ENCODE data around the gene LAMA4.

The LAMA4 gene

GRCh38 chr6:112160745-112161144 is 93.6 kb downstream of the LAMA4 start:
- Histone ChIP-seq H3K9me3 (ENCODE audit: control insufficient read depth, insufficient read depth, low read depth, low read length) (no peaks in the 10 kb centered on the region), H3K9ac (ENCODE audit: low read length) (no peak overlapping the region), H3K27me3 (ENCODE audit: control insufficient read depth, insufficient read depth, low read length) (no peaks in the 10 kb centered on the region), H3K27ac (ENCODE audit: low read depth, low read length) (no peak overlapping the region), H3K4me1 (ENCODE audit: control insufficient read depth, insufficient read depth, low read length) (peaks cover 5% of the 10 kb centered on the region; the same call in 1 of the 2 replicates), H3K4me3 (ENCODE audit: low read depth, low read length) (no peak overlapping the region), H3K36me3 (ENCODE audit: control insufficient read depth, insufficient read depth, low read length) (no peaks in the 10 kb centered on the region)

GRCh38 chr6:112156668-112157067 is 97.7 kb downstream of the LAMA4 start:
- H3K9ac ChIP-seq (ENCODE audit: low read length): no peak overlapping the region
- no peak overlapping the region for H3K4me3 ChIP-seq (ENCODE audit: low read depth, low read length)
- H3K9me3 ChIP-seq (ENCODE audit: control insufficient read depth, insufficient read depth, low read depth, low read length): no peaks in the 10 kb centered on the region
- H3K36me3 ChIP-seq (ENCODE audit: control insufficient read depth, insufficient read depth, low read length): no peaks in the 10 kb centered on the region
- no peak overlapping the region for H3K27ac ChIP-seq (ENCODE audit: low read depth, low read length)
- H3K4me1 ChIP-seq (ENCODE audit: control insufficient read depth, insufficient read depth, low read length): peaks cover 8% of the 10 kb centered on the region; the same call in 1 of the 2 replicates
- no peaks in the 10 kb centered on the region for H3K27me3 ChIP-seq (ENCODE audit: control insufficient read depth, insufficient read depth, low read length)

DNA sequence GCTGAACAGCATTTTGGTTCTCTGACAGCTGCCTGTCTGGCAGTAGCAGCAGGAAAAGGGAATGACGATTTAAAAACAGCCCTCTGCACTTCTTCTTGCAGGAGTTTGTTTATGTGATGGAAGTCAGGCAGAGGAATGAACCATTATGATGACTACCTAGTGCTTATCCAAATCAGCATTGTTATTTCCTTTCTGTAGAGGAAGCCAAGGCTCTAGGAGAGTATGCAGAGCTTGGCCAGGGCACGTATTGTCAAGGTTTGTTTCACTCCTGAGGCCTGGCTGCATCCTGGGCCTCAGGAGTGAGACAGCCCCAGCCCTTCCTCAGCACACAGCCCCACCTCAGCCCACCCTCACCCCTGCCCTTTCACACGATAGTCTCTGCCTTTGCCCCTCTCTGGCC is 98.5 kb downstream of the LAMA4 start:
- H3K27ac ChIP-seq (ENCODE audit: low read depth, low read length): no peak overlapping the region
- peaks cover 8% of the 10 kb centered on the region; the same call in 1 of the 2 replicates for H3K4me1 ChIP-seq (ENCODE audit: control insufficient read depth, insufficient read depth, low read length)
- H3K9ac ChIP-seq (ENCODE audit: low read length): no peak overlapping the region
- H3K9me3 ChIP-seq (ENCODE audit: control insufficient read depth, insufficient read depth, low read depth, low read length): no peaks in the 10 kb centered on the region
- H3K4me3 ChIP-seq (ENCODE audit: low read depth, low read length): no peak overlapping the region
- no peaks in the 10 kb centered on the region for H3K27me3 ChIP-seq (ENCODE audit: control insufficient read depth, insufficient read depth, low read length)
- no peaks in the 10 kb centered on the region for H3K36me3 ChIP-seq (ENCODE audit: control insufficient read depth, insufficient read depth, low read length)

DNA sequence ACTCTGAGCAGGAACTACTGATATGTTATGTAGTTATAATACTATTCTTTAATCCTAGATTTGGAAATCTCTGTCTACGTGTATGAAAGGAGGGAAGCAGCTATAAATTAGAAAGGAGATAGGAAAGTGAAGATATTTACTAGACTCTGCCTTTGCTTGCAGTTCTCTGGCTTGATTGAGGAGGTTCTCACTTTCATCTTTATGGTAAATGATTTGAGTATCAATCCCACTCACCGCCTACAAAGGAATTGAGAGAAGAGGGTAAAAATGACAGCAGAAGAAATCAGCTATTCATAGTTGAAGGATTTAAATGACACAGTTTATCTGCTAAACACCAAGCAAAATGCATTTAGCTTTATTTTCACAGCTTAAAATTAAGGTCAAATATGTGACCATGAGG is 99.7 kb downstream of the LAMA4 start:
- no peak overlapping the region for H3K4me3 ChIP-seq (ENCODE audit: low read depth, low read length)
- no peak overlapping the region for H3K9ac ChIP-seq (ENCODE audit: low read length)
- no peaks in the 10 kb centered on the region for H3K36me3 ChIP-seq (ENCODE audit: control insufficient read depth, insufficient read depth, low read length)
- no peaks in the 10 kb centered on the region for H3K27me3 ChIP-seq (ENCODE audit: control insufficient read depth, insufficient read depth, low read length)
- peaks cover 8% of the 10 kb centered on the region; the same call in 1 of the 2 replicates for H3K4me1 ChIP-seq (ENCODE audit: control insufficient read depth, insufficient read depth, low read length)
- H3K27ac ChIP-seq (ENCODE audit: low read depth, low read length): no peak overlapping the region
- no peaks in the 10 kb centered on the region for H3K9me3 ChIP-seq (ENCODE audit: control insufficient read depth, insufficient read depth, low read depth, low read length)

DNA sequence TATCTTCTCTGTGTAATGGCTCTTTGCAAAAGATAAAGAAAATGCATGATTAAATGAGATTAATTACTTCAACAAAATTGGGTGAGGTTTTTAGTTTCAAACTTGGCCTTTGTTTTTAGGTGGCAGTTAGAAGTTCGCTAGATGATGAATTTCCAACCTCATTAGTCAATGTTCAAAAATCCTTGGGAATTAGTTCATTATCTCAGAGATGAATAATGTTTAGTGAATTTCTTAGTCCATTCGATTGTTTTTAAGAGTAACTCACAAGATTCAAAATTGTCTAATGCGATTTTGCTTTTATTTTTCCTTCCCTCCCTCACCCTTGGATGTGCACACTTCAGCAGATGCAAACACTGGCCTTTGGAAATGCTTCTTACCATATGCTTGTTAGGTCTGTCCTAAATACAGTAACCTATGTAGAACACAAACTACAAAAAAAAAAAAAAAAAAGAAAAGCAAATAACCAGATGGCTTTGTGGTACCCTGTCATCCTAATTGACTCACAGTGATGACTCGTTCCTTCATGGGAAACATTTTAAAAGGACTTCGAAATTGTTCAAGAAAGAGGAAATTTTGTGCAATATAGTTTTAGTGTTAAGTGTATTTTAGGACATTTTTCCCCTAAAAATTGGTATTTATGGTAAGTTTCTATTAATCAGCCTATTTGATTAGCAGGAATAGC is 100.3 kb downstream of the LAMA4 start:
- peaks cover 8% of the 10 kb centered on the region; the same call in 1 of the 2 replicates for H3K4me1 ChIP-seq (ENCODE audit: control insufficient read depth, insufficient read depth, low read length)
- no peaks in the 10 kb centered on the region for H3K9me3 ChIP-seq (ENCODE audit: control insufficient read depth, insufficient read depth, low read depth, low read length)
- no peak overlapping the region for H3K27ac ChIP-seq (ENCODE audit: low read depth, low read length)
- no peaks in the 10 kb centered on the region for H3K27me3 ChIP-seq (ENCODE audit: control insufficient read depth, insufficient read depth, low read length)
- no peak overlapping the region for H3K9ac ChIP-seq (ENCODE audit: low read length)
- H3K4me3 ChIP-seq (ENCODE audit: low read depth, low read length): no peak overlapping the region
- H3K36me3 ChIP-seq (ENCODE audit: control insufficient read depth, insufficient read depth, low read length): no peaks in the 10 kb centered on the region

GRCh38 chr6:112150363-112150762 is 104.0 kb downstream of the LAMA4 start:
- Histone ChIP-seq H3K9me3 (ENCODE audit: control insufficient read depth, insufficient read depth, low read depth, low read length) (no peaks in the 10 kb centered on the region), H3K27me3 (ENCODE audit: control insufficient read depth, insufficient read depth, low read length) (no peaks in the 10 kb centered on the region), H3K36me3 (ENCODE audit: control insufficient read depth, insufficient read depth, low read length) (no peaks in the 10 kb centered on the region), H3K9ac (ENCODE audit: low read length) (no peak overlapping the region), H3K27ac (ENCODE audit: low read depth, low read length) (no peak overlapping the region), H3K4me3 (ENCODE audit: low read depth, low read length) (no peak overlapping the region), H3K4me1 (ENCODE audit: control insufficient read depth, insufficient read depth, low read length) (no peaks in the 10 kb centered on the region; the same call in 1 of the 2 replicates)

- Histone ChIP-seq H3K27ac (ENCODE audit: low read depth, low read length) (no peak overlapping the region), H3K9me3 (ENCODE audit: control insufficient read depth, insufficient read depth, low read depth, low read length) (no peaks in the 10 kb centered on the region), H3K4me1 (ENCODE audit: control insufficient read depth, insufficient read depth, low read length) (no peaks in the 10 kb centered on the region; the same call in 1 of the 2 replicates), H3K27me3 (ENCODE audit: control insufficient read depth, insufficient read depth, low read length) (no peaks in the 10 kb centered on the region), H3K4me3 (ENCODE audit: low read depth, low read length) (no peak overlapping the region), H3K36me3 (ENCODE audit: control insufficient read depth, insufficient read depth, low read length) (no peaks in the 10 kb centered on the region), H3K9ac (ENCODE audit: low read length) (no peak overlapping the region)
Measured at GRCh38 chr6:112149719-112150263, 104.6 kb downstream of the LAMA4 start.

DNA sequence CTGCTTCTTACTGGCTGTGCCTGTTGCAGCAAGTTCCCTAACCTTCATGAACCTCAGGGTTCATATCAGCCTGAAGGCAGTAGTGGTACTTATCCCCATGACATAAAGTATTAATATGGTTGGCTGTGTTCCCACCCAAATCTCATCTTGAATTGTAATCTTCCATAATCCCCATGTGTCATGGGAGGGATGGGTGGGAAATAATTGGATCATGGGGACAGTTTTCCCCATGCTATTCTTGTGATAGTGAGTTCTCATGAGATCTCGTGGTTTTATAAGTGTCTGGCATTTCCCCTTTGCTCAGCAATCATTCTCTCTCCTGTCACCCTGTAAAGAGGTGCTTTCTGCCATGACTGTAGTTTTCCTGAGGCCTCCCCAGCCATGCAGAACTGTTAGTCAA is 105.1 kb downstream of the LAMA4 start:
- Histone ChIP-seq H3K27me3 (ENCODE audit: control insufficient read depth, insufficient read depth, low read length) (no peaks in the 10 kb centered on the region), H3K36me3 (ENCODE audit: control insufficient read depth, insufficient read depth, low read length) (no peaks in the 10 kb centered on the region), H3K4me1 (ENCODE audit: control insufficient read depth, insufficient read depth, low read length) (no peaks in the 10 kb centered on the region; the same call in 1 of the 2 replicates), H3K9me3 (ENCODE audit: control insufficient read depth, insufficient read depth, low read depth, low read length) (no peaks in the 10 kb centered on the region), H3K9ac (ENCODE audit: low read length) (no peak overlapping the region), H3K4me3 (ENCODE audit: low read depth, low read length) (no peak overlapping the region), H3K27ac (ENCODE audit: low read depth, low read length) (no peak overlapping the region)

GRCh38 chr6:112148103-112148502 is 106.3 kb downstream of the LAMA4 start:
- Histone ChIP-seq H3K4me3 (ENCODE audit: low read depth, low read length) (no peak overlapping the region), H3K9me3 (ENCODE audit: control insufficient read depth, insufficient read depth, low read depth, low read length) (no peaks in the 10 kb centered on the region), H3K9ac (ENCODE audit: low read length) (no peak overlapping the region), H3K27ac (ENCODE audit: low read depth, low read length) (no peak overlapping the region), H3K4me1 (ENCODE audit: control insufficient read depth, insufficient read depth, low read length) (no peaks in the 10 kb centered on the region; the same call in 1 of the 2 replicates), H3K27me3 (ENCODE audit: control insufficient read depth, insufficient read depth, low read length) (no peaks in the 10 kb centered on the region), H3K36me3 (ENCODE audit: control insufficient read depth, insufficient read depth, low read length) (no peaks in the 10 kb centered on the region)

DNA sequence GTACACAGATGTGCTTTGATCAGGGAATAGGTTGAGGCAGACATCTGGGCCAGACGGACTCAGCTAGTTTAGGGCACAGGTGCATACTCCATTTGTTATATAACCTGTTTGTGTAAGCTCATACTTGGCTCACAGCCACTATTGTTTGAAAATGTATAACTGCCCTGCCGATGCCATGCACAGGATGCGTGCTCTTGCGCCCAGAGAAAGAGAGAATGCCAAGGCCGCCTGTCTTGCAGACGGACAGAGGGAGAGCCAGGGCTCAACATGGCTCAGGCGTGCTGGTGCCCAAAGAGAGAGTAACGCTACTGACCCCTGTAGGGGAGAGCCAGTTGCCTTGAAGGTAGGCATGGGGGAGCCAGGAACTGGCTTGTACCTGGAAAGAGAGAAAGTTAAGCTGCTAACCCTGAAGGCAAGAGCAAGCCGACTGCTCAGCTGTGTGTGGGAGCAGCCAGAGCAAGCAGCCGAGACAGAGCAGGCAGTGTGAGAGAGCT is 109.2 kb downstream of the LAMA4 start:
- no peaks in the 10 kb centered on the region for H3K9me3 ChIP-seq (ENCODE audit: control insufficient read depth, insufficient read depth, low read depth, low read length)
- H3K27me3 ChIP-seq (ENCODE audit: control insufficient read depth, insufficient read depth, low read length): no peaks in the 10 kb centered on the region
- no peak overlapping the region for H3K4me3 ChIP-seq (ENCODE audit: low read depth, low read length)
- no peaks in the 10 kb centered on the region for H3K36me3 ChIP-seq (ENCODE audit: control insufficient read depth, insufficient read depth, low read length)
- no peak overlapping the region for H3K9ac ChIP-seq (ENCODE audit: low read length)
- no peak overlapping the region for H3K27ac ChIP-seq (ENCODE audit: low read depth, low read length)
- H3K4me1 ChIP-seq (ENCODE audit: control insufficient read depth, insufficient read depth, low read length): no peaks in the 10 kb centered on the region; the same call in 1 of the 2 replicates

DNA sequence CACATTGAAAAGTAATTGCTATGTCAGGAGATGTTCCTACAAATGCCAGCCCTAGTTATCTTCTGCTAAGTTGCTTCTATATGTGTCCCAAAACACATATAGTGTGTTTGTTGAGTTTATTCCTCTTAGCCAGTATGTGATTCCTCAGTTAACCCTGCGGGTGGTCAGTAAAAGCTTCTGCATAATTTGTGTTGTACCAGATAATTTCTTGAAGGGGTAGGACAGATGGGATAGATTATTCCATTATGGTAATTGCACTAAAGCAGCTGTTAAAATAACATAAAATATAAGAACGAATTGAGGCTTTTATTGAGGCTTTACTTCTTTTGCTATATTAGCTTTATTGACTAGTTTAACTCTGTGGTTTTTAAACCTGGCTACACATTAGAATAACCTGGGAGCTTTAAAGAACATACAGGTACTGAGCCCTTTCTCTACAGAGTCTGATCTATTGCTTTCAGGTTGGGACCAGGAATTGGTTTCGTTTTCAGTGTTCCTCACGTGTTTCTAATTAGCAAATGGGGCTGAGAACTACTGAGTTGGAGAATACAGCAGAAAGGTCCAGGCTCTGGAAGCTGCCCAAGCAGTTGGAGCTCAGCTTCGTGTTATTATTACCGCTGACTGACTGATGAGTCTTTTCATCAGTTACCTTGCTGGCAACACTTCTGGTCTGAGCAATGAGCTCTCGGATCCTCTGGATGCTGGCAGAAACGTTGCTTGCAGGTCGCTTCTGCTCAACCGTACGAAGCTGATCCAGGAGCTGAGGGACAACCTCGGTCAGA is 110.0 kb downstream of the LAMA4 start:
- Histone ChIP-seq H3K9ac (ENCODE audit: low read length) (no peak overlapping the region), H3K27me3 (ENCODE audit: control insufficient read depth, insufficient read depth, low read length) (no peaks in the 10 kb centered on the region), H3K27ac (ENCODE audit: low read depth, low read length) (no peak overlapping the region), H3K4me1 (ENCODE audit: control insufficient read depth, insufficient read depth, low read length) (no peaks in the 10 kb centered on the region; the same call in 1 of the 2 replicates), H3K36me3 (ENCODE audit: control insufficient read depth, insufficient read depth, low read length) (no peaks in the 10 kb centered on the region), H3K4me3 (ENCODE audit: low read depth, low read length) (no peak overlapping the region), H3K9me3 (ENCODE audit: control insufficient read depth, insufficient read depth, low read depth, low read length) (no peaks in the 10 kb centered on the region)
